ENCODE results near the gene GGT6. TPM values are rescaled to one million over a fixed set of nuclear protein-coding genes. Genes with fewer than 3 reads are reported as not detected.

GGT6 gene
- total RNA-seq, 1 donor from 2014 or later, result not detected

DNA sequence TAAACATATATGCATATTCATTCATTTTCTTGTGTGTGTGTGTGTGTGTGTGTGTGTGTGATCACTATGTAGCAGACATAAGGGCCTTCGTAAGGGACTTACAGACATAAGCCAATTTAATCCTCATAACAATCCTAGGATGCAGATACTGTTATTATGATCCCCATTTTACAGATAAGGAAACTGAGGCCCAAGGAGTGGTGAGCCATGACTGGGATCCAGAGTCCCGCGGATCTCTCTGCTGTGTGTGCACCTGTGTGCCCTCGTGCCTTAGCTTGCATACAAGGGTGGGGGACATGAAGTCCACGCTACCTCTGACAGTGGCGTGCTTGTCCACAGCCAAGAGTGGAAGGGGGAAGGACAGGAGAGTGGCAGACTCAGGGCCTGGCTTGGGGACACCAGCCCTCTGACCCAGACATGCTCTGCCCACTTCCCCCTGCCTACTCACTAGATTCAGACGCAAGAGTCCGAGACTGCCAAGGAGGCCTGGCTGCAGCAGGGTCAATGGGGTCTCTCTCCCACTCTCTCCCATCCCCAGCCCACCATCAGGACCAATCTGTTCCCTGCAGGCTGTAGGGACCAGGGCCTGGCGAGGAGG, 14.2 kb upstream of the GGT6 start:
- no peak for DNase-seq (ENCODE audit: low read depth in 2 of 2)

DNA sequence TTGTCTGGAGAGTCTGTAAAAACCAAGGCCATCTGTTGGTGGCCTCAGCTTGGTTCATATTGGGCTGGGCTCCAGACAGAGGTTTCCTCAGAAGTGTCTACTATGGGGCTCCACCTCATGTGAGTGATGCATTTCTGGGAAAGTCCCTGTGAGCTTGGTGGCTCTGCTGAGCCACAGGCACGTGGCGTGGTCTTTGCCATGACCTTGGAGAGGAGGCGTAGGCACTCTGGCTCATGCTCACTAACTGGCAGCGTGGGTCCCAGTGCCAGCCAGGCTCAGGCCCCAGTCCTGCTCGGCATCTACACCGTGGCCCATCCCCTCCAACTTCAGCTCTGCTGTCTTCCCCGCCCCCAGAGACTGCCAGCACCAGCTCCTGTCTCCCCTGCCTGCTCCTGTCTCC, 13.3 kb upstream of the GGT6 start:
- DNase-seq (ENCODE audit: low read depth in 2 of 2), result no peak

DNA sequence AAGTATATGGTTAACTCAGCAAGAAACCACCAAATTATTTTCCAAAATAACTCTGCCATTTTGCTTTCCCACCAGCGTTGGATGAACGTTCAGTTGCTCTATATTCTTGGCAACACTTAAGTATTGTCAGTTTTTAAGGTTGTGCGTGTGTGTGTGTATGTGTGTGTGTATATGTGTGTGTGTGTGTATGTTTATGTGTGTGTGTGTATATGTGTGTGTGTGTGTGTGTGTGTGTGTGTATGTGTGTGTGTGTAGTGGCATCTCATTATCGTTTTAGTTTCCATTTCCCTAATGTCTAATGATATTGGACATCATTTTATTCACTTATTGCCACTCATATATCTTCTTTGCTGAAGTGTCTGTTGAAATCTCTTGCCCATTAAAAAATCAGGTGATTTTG, 12.7 kb upstream of the GGT6 start:
- DNase-seq (ENCODE audit: low read depth in 2 of 2), result no peak

DNA sequence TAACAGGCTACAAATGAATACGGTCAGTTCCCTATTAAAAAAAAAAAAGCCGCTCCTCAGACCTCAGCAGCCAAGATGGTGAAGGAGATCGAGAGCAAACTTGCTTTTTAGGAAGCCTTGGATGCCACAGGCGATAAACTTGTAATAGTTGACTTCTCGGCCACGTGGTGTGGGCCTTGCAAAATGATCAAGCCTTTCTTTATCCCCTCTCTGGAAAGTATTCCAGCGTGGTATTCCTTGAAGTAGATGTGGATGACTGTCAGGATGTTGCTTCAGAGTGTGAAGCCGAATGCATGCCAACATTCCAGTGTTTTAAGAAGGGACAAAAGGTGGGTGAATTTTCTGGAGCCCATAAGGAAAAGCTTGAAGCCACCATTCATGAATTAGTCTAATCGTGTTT, 11.8 kb upstream of the GGT6 start:
- DNase-seq (ENCODE audit: low read depth in 2 of 2), result no peak

DNA sequence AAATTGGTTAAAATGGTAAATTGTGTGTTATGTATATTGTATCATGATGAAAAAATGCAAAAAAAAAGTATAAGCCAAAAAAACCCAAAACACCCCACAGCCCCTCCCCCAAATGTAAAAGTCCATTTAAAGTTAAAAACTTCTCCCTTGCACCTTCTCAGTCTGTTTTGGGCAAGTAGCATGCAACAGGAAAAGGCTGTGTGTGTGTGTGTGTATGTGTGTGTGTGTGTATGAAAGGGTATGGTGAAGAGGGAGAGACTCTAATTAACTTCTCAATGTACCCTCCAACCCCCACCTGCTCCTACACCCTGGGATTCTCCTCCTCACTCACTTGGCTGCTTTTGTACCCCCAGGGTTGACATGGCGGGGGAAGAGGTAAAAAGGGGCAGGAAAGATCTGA, 9.2 kb upstream of the GGT6 start:
- no peak for DNase-seq (ENCODE audit: low read depth in 2 of 2)

DNA sequence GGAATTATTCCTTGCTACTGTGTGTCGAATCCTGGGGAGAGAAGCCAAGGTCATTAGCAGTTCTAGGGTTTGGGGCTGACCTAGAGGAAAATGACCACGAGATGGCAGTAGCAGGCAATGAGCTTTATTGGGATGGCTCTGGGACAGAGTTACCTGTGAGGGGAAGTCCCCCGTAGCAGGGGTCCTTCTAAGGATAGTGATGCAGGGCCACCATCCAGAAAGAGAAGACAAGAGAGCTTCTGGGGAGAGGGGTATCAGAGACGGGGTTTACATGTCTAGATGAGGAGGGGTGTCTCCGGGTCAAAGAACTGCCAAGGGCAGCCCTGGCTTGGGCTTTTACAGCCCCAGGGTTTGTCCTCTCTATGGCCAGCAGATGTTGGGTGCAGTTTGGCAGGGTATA, 6.4 kb upstream of the GGT6 start:
- peak; percentile 49 to 66 for DNase-seq (ENCODE audit: low read depth in 2 of 2)

DNA sequence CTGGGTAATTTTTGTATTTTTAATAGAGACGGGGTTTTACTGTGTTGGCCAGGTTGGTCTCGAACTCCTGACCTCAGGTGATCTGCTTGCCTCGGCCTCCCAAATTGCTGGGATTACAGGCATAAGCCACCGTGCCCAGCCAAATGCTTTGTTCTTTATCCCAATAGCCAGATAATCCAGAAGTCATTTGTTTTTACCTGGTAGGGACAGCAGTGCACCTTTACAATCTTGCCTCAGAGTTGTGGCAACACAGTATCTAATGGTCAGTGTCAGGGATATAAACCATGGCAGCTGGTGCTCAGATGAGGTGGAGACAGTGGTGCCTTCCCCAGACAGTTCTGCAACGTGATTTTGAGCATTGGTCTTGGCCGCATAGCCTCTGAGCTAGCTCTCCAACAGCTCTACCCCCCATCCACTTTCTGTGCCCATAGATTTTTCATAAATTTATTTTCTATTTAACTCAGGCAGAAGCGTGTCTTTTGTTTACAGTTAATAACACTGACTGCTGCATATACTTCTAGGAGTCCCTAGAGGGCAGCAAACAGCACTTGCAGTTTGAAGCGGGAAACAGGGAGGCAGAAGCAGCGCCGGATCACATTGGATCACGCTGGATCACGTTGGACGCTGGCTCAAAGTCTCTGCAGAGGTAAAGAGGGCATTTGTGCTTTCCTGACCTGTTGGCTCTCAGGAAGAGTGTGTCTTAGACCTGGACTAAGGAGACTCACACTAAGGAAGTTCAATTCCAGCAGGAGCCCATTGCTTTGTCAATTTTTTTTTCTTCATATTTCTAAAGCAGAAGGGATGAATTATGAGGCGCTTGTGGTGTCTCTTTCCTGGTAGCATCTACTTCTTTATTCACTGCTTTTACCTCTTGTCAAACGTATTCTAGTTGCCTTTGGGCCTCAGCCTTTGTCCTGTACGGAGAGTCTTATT, 5.1 kb upstream of the GGT6 start:
- peak; percentile 82 to 85 for DNase-seq (ENCODE audit: low read depth in 2 of 2)

DNA sequence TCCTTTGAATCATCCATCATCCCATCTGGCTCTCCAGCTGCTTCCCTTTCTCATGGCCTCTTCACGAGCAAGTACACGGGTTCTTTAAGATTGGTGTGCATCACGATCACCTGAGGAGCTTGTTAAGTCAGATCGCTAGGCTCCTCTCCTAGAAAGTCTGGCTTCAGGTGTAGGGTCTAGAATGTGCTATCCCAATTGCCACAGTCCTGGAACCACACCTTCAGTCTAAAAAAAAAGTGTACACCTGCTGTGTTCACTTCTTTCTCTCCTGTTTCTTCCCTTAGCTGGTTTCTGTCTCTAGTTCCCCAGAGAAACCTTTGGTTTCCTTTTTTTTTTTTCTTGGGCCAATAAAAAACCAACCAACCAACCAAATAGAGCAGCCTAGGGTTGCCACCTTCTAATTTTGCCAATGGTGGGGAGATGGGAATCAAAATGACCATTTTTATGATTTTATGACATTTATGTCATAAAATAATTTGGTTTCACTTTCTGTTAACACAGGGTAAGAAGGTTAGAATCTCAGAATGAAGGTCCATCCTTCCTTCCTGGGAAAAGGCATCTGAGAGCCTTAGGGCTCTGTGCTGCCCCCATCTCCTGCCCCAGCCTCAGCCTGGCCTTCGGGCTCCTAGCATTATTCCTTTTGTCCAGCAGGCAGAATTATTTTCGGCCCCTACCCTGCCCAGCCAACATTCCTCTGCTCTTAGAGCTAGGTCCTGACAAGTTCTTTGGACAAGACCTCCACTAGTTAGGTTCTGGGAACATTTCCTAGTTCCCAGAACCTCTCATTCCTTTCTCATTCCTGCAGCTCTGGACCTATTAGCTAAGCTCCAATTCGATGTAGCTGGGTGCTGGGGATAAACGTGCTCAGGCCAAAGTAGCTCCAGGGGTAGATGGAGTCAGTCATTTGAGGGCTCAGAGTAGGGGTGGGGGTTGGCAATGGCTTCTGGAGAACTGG, 1.9 kb upstream of the GGT6 start:
- no peak for DNase-seq (ENCODE audit: low read depth in 2 of 2)

DNA sequence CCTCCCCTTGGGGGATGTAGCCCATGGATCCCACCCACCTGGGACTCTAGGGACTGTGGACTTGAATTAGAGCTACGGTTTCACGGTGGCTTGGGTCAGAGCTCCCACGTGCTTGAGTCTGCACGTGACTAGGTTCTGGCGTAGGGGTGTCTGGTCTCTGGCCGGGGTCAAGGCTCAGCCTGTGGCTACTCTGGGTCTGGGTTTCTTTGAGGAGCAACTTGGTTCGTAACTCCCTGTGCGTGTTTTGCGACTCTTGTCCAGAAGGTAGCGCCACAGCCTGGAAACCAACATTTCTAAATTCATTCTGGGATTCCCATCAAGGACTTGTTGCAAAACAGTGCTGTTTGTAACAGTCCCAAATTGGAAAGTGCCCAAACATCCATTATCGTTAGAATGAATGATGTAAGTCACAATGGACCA, 470 bp upstream of the GGT6 start:
- DNase-seq (ENCODE audit: low read depth in 2 of 2), result no peak

DNA sequence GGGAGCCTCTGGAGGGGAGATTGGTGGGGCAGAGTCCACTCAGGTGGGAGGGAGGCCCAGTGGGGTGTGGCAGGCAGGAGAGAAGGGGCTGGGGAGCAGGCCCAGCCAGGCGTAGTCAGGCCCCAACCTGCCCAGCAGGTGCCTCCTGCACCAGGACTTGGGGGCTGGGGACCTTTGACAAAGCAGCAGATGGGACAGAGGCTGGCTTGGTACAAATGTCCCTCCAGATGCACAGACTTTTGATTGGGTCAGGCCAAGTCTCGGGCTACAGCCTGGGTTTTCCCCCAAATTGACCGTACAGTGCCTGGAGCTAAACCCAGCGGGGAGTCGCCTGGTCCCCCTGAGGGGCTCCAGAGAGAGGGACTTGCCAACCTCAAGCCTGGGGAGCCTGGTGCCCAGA, 411 bp downstream of the GGT6 start:
- no peak for DNase-seq (ENCODE audit: low read depth in 2 of 2)

DNA sequence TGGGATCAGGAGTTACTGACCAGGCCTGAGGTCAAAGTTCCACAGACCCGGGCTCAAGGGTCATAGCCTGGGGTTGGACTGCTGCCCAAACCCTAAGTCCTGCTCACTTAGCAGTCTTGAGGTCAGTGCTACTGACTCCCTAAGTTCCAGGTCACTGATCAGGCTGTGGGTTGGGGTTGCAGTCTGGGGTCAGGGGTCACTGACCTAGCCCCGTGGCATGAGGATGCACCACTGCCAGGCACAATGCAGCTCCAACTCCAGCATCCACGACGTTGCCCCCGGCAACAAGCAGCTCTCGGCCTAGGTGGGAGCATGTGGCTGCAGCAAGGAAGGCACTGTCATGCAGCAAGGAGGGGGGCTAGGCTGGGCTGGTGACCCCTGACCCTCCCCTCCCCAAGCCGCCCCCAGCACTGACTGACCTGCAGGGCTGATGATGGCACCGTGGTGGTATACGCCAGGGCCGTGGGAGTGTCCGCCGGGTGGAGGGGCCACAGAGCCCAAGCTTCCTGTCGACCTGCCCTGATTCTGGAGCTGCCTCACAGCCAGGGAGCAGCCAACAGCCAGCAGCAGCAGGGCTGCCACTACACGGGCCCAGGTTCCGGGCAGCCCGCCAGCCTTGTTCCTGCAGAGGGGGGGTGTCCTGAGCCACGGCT, 1.1 kb downstream of the GGT6 start:
- no peak for DNase-seq (ENCODE audit: low read depth in 2 of 2)

DNA sequence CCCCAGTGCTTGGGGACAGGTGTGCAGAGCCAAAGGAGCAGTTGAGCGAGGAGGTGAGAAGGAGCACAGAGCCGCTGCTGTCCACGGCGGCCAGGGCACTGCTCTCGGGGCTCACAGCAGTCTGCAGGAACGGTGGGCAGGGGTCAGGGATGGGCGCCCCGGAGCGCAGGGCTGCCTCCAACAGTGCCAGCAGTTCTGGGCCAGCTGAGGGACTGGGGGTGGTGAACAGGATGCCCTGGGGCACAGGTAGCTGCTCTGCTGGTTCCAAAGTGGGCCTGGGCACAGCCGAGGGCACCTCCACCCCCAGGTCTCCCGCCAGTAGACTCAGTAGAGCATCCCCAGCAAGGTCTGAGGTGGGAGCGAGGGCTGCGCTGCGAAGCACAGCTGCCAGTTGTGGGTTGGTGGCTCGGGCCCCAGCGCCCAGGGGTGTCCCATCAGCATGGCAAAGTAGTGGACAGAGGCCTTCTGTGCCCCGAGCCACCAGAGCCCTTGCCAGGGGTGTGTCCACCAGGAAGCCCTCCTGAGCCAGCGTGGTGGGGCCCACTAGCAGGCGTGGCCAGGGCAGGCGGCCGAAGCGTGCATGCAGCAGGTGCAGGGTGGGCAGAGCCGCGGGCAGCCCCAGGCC, 1.9 kb downstream of the GGT6 start:
- DNase-seq (ENCODE audit: low read depth in 2 of 2), result no peak

DNA sequence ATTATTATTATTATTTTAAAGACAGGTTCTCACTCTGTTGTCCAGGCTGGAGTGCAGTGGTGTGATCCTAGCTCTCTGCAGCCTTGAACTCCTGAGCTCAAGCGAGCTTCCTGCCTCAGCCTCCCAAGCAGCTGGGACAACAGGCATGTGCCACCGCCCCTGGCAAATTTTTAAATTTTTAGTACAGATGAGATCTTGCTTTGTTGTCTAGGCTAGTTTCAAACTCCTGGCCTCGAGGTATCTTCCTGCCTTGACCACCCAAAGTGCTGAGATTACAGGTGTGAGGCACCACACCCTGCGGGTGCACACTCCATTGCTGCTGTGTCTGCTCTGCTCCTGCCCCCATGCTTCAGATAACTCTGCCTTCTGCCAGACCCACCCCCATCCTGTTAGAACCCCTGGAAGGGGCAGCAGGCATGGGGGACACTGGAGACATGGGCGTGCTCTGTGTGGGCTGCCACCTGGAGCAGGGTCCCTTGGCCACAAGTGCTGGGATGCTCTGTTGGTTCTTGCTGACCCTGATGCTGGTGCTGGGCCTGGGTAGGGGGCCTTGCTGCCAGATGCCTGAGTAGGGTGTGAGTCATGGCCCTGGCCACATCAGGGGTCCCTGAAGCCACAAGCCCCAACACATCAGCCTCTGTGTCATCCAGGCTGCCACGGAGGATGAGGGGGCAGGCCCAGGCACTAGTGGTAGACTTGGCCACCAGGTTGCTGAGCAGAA, 2.6 kb downstream of the GGT6 start:
- no peak for DNase-seq (ENCODE audit: low read depth in 2 of 2)

DNA sequence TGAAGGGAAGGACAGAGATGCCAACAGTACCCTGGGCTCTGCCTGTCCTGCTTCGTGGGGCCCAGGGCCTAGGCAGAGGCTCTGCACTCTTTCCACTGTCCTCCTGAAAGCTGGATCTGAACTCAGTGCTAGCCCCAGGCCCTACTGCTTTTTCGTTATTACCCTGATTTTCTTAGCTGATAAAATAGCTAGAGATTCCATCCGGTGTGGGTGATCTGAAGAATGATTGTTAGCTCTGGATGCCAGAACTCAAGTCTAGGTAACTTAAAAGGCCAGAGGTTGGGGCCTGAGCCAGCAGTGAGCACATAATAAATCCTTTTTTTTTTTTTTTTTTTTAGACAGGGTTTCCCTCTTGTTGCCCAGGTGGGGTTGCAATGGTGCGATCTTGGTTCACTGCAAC, 3.4 kb downstream of the GGT6 start:
- DNase-seq (ENCODE audit: low read depth in 2 of 2), result no peak

DNA sequence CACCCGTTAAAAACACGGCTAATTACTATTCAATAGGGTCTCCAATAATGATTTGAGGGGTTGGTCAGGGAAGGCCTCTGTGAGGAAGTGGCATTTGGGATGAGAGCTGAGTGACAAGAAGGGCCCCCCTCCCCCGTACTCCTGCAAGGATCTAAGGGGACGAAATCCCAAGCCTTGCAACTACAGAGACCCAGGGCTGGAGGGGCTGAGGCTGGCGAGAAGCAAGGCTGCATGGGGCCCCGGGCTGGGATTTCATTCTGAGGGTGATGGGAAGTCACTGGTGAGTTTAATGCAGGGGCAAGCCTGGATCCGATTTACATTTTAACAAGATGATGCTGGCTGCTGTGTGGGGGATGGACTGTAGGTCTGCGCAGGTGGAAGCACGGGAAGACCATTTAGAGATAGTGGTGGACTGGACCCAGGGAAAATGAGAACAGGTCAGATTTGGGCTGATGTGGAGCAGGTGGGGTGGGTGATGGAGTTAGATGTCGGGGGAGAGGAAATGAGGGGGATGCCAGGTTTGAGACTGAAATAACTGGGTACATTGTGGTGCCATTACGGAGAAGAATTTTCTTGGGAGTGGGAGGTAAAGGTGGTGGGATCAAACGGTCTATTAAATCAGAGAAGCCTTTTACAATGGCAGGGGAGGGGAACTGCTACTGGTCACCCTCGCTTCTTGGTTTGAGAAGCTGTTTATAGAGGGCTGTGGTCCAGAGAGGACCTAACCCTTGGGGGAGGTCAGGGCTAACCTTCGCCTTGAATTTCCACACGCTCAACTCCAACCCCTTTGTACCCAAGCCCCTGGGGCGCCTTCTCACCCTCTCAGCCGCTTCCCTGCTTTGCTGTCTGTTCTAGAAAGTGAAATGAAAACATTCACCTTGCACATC, 4.3 kb downstream of the GGT6 start:
- DNase-seq (ENCODE audit: low read depth in 2 of 2), result no peak

DNA sequence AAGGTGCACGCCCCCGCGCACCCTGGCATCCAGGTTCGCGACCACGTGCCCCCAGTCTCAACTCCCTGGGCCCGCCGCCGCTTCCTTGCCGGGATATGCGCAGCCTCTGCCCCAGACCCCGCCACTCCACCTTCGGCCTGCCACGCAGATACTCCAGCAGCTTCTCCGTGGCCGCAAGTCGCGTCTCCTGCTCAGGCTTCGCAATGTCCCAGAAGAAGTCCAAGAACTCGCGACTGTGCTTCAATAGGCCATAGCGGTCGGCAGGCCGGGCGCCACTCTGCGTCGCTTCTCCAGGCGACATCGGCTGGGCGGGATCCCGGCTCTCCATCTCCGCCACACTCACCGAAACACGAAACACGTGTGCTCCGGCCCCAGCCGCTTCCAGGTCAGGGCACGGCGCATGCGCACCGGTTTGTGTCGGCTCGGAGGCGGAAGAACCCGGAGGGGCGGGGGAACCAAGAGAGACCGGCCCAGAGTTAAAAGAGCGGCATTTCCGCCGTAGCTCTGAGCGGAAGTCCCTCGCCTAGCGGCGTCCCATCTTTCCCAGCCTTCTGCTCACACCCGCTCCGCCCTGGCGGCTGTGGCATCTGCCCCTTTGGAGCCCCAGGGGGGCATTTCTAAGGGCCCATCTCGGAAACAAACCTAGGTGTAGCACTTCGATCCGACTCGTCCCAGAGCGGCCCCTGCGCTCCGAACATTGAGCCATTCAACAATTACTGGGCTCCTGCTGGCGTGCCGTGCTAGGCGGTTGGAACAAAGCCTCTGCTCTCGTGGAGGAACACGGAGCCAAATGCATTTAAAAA, 5.2 kb downstream of the GGT6 start, which contains the start of gene MYBBP1A:
Gene MYBBP1A, minus strand, starts transcription at position 388 of the 803 bp plus-strand sequence. Its CDS starts 60 bp downstream, at position 328.
- peak; percentile 95 to 97 for DNase-seq (ENCODE audit: low read depth in 2 of 2)

DNA sequence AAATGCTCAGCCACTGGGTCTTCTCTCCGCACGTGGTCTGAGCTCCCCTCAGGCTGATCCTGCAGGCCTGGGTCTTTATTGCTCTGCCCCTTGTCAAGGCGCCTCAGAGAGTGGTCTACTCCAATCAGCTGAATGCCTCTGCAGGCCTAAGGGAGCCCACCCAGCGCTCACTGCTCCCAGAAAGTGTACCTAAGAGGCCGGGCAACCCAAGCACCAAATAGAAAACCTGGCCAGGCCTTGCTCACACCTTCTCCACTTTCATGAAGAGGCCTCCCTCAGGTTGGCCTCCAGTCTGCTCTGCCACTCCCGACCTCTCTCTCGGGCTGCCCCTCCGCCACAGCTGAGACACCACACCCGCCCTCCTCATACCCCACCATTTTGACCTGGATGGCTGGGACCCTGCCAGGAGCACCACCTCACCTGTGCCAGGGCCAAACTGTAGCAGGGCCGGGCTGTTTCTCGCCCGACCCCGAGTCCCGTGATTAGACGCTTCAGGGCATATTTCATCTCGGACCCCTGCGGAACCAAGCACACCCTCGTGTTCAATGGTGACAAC, 5.9 kb downstream of the GGT6 start:
- DNase-seq (ENCODE audit: low read depth in 2 of 2), result no peak

DNA sequence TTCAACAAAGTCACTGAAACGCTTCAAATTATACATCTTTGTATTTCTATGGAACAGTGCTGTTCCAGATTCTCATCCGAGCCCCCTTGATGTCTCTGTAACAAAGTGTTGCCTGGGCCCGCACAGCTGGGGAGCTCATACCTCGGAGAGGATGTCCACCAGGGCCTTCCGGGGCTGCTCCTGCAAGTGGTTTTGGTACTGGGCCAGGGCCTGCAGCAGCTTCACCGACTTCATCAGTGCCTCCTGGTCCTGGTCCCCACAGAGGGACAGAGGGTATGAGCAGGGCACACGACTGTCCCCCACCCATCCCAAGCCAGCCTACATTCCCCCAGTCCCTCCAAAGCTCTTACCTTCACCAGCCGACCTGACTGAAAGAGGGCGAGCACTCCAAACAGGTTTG, 6.7 kb downstream of the GGT6 start:
- DNase-seq (ENCODE audit: low read depth in 2 of 2), result no peak
